CD4-positive, alpha-beta T cell treated with Interleukin-15 for 1 hour (primary cell): ENCODE measurements around the gene ADAM33.

Experiments
- DNase-seq: peaks from one replicate; pipeline ENCODE4 v3.0.0-alpha.2; 2020

ADAM33 gene

GRCh38 chr20:3663031-3663701, 18.6 kb downstream of the ADAM33 start, which contains the start of gene GFRA4:
GFRA4 (minus strand) TSS chr20:3663399; CDS start chr20:3663399, 0 bp downstream.
- no peak for DNase-seq

DNA sequence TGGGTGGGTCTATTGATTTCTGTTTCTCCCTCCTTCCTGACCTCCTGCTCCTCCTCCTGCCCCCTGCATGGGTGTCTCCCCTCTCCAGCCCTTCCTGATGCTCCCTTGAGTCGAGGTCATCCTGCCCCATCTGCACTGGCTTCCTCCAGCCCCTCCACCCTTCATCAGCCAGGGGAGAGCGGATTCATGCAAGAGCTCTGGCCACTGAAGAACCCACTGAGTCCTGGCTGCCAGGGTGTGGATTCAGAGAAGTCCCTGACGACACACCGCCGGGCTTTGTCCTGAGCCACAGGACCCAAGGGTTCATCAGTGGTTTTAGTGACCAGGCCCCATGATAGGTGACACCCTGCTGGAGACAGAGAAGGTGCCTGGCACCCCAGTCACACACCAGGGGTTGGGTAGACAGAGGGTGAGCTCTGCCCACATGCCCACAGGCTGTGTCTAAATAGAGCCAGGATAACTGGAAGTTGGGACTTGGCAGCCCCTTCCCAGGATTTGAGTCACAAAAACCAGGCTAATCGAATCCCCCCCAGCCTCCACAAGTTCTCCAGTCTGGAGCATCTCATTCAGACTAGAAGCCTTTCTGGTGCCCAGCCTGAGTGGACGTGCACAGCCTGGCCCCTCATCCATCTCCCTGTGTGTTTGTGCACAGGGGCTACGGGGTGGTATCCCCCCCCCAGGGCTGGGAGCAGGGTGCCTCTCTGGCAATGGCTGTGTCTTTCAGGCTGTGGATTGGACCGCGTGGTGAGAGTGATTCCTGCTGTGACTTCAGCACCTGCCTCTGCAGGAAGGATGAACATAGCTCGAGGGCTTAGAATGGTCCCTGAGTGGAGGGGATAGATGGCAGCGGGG, 19.8 kb downstream of the ADAM33 start:
- DNase-seq: no peak

DNA sequence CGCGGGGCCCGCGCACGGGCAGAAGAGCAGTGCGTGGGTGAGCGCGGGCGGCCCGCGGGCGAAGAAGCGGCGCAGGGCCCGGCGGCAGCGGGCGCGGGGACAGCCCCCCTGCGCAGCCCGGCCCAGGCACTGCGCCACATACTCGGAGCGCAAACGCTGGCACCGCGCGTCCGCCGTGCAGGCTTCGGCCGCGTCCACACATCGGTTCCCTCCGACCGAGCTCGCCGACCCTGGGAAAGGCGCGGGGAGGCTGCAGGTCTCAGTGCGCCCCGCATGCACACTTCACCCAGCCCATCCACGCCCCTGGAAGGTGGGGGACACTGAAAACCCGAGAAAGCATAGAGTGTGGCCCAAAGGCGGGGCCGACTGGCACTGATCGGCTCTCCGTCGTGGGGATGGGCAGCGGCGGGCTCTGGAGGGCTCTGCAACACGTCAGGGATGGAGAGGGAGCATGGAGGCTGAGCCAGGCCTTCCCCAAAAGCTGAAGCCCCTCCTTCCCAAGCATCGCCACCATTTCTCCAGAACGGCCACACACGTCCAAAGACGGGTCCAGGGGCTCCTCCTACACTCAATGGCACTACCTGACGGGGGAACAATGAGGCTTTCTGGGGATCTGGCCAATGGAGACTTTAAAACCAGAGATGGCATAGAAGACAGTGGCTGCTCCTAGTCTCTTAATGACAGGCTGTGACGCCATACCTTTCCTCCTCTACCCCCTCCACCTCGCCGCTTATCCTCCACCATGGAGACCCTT, 20.6 kb downstream of the ADAM33 start:
- no peak for DNase-seq

DNA sequence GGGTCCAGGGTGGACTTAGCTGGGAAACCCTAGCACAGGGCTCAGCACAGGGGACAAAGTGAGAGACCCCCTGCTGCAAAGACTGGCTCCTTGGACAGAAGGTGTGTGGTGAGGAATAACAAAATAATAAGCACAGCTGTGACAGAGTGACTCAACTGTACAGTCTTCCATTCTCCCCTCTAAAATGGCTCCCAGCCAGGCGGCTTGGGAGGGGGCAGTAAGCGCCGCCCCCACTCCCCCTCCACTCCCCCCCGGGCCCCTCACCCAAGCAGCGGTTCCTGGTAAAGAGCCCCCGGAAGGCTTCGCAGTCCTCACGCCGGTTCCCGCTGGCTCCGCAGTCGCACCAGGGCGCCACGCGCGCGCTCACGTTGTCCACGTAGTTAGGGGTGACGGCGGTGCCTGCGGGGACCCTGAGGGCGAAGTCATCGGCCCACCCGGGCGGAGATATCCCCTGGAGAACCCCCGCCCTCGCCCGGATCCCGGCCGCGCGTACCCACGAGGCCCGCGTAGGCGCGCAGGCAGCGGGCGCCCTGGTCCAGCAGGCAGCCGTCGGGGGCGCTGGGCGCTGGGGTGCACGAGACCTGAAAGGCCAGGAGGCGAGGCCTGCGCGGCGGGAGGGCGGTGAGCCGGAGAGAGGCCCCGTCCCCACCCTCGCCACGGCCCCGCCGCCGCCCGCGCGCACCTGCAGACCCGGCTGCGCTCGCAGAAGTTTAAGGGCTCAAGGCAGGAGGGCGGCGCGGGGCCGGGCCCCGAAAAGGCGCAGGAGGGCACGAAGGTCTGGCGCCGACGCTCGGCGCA, 21.3 kb downstream of the ADAM33 start:
- no peak for DNase-seq

DNA sequence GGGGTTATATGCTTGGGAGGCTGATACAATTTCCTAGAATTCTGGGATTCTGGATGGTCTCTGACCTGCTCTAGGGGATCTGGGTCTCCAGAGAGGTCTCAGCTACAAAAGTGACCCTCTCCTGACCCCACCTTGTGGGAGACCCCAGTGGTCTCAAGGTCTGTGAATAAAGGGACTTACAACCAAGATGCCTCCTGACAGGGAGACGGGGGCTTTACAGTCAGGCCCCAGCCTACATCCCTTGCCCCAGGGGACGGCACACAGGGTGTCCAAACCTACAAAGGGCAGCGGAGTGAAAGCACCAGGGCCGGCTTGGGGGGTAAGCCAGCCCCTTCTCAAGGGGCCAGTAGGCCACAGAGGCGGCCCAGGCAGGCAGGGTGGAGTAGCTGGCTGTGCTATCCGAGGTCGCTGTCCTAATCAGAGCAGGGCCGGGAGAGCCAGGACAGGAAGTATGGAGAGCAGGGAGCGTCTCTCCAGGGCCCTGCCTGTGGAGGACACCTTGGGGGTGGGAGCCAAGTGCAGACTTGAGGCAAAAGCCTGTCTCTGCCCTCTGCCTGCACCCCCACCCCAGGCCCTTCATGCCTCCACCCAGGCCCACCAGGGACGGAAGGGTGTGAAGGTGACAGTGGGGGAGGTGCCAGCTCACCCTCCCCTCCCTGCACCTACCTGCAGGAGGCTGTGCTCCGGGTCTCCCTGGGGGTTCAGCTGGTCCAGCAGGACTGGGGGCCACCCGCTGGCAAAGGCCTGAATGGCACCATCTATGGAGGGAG, 22.1 kb downstream of the ADAM33 start:
- DNase-seq: no peak

DNA sequence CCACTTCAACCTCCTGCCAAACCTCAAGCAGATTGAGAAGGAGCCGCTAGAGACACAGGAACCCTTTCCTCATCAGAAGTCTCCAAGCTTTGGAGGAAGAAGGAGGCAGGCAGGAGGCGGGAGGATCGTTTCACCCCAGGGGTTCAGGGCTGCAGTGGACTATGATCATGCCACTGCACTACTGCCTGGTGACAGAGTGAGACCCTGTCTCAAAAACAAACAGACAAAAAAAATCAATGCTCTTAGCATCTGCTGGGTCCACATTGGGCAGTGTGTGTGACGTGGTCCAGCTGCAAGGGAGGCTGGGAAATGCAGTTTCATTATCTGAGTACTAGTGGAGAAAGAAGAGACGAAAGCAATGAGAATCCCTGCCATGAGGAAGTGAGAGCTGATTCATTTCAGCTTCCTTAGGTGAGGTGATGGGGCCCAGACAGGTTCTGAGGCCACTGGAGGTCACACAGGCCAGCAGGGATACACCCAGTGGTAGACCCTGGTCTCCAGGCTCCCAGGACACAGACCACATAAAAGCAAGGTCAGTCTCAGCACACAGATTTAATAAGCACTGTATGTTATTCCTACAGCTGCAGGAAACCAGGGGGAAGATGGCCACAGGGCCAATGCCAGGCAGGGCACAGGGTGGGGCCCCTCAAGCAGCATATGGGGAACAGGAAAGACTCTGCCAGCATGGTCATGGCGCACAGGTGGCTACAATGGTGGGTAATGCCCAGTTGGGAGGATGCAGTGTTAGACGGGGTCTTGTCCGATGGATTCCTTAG, 22.9 kb downstream of the ADAM33 start:
- DNase-seq: no peak

DNA sequence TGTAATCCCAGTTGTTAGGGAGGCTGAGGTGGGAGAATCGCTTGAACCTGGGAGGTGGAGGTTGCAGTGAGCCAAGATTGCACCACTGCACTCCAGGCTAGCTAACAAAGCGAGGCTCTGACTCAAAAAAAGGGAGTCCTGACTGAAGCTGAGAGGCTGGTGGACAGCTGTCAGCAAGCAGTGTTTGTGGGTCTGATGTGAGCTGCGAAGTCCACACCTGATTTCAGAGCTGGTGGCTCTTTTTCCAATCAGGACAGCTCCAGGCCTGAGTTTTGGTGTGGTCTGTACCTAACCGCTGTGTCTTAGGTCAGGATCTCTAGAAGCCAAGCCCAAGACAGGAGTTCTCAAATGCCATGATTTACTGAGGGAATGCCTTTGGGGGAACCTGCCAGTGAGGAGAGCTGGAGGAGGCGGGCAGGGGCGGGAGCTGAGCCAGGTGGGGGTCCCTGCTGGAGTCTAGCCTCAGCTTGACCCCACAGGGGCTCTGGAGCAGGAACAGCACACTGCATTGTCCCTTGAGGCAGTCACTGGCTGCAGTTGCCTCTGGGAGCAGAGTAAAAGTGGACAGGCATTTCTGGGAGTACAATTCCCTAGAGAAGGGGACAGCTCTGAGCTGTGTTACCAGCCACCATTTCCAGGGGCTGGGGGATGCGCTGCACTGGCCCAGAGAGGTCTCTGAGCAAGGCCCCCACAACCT, 23.6 kb downstream of the ADAM33 start:
- no peak for DNase-seq

DNA sequence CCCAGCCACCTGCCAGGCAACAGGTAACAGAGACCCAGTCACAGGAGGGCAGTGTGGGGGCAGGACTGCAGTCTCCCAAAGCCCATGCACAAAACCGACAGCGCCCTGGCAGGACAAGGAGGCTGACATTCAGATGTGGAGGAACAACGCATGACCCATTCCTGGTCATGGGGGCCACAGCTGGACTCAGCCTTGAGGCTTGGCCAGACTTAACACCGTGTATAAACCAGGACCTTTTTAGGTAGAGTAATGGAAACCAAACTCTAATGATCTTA, 26.7 kb downstream of the ADAM33 start:
- no peak for DNase-seq

DNA sequence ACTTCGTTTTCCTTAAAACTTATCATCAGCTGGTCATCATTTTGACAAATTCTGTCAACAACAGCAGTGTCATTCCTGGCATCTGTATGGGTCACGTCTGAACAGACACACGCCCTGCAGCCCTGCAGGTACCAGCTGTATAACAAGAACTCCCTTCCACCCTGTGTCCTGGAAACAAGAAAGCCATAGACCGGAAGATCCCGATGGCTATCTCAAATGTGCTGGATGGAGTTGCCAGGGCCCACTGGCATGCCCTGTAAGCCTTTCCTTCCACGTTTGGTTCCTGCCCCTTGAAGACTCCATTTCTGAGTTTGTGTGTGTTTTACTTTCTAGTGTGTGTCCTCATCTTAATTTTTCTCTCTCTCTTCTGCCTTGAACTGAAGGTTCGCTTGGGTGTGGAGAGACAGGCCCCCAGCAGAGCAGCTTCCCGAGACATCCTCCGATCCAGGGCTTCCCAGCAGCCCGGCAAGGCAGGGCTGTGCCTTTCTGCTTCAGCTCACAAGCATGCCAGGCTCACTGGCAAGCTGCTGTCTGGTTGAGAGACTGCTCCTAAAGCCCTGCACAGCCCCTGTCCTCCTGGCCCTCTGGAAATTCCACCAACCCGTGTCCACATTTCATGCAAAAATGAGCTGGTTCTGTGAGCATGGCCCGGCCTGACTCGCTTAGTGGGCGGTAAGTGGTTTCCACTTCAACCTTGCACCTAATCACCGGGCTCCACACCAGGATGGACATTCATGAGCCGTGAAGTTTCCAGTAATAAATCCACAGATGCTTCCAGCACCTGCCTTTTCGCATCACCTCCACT, 27.3 kb downstream of the ADAM33 start:
- no peak for DNase-seq

GRCh38 chr20:3653921-3654320, 27.9 kb downstream of the ADAM33 start:
- DNase-seq: no peak

DNA sequence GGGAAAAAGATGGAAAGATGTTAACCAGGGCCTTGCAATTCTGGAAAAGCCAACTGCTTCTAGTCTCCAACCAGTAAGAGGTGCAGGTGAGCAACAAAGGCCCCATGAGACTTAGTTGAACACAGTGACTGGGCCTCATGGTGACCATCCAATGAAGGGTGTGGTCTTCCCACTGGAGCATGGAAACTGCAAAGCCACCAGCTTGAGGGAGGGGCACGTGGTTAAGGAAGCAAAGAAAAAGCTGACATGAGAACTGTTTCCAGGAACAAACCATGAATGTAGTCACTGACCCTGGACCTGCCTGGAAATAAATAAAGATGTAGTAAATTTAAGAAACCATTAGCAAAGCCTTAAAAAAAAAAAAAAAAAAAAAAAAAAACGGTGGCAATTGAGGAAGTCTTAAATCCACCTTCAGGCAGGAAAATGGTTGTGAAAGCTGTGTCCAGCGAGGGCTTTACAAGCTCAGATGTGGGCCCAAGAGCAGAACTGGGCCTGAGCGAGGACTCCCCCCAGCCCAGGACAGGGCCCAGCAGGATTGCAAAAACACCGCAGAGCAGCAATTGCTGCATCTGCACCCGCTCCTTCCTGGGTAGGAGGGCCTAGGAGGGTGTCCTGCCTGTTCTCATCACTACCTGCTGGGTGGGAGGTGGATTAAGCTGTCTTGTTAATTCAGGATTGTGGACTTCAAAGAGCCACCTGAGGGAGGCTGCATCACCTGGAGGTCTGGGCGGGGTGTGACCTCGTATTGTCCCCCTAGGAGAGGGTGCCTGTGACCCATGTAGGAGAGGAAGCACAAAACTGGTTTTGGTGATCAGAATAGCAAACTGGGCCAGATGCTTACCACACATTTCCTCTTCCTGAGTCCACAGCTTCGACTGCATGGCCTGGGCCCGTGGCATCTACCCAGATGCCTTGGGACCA, 28.9 kb downstream of the ADAM33 start:
- no peak for DNase-seq

DNA sequence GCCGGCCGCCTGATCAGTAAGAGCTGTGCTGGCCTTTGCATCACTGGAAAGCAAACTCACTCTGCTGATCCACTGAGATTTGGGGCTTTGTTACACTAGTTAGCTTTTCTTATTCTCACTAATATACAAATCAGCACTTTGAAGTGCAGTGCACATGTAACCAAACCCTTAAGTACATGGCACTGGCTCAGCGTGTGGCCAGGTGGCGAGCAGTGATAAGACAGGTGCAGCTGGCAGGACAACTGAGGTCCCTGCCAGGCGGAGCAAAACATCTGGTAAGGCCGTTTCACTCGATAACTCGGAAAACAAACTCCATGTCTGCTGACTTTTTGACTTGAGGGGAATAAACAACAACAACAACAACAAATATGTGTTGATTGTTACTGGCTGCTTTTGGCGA, 29.6 kb downstream of the ADAM33 start:
- DNase-seq: no peak

DNA sequence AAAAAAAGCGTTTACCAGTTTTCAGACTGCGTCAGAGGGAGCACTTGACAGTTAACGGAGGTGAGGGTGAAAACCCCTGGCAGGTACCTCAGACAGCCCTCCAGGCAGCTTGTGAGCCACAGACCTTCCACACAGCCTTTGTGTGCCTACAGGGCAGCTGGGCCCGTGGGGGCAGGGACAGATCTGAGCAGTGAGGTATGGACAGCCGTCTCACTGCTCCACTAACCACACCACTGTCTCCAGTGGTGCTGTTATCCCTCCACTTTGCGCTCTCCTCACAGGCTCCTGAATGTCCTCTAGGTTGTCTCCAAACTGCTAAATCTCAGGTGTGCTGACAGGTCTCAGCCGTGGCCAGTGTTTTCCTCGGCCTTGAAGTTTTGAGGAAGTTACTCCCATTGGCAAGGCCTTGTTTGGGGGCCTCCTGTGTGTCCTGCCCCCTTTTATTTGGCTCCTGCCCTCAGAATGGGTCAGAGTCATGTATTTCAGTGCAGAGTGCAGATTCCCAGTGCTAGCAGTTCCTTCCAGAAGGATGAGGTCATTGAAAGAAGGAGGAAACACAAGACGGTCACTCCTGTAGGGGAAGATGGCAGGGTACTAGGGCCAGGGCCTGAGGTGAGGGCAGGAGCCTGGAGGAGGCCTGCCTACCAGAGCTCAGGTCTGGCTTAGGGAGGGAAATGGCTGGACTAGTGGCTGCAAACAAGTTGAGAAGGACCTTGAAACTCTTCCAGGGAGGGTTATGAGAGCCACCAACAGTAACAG, 30.4 kb downstream of the ADAM33 start:
- no peak for DNase-seq

DNA sequence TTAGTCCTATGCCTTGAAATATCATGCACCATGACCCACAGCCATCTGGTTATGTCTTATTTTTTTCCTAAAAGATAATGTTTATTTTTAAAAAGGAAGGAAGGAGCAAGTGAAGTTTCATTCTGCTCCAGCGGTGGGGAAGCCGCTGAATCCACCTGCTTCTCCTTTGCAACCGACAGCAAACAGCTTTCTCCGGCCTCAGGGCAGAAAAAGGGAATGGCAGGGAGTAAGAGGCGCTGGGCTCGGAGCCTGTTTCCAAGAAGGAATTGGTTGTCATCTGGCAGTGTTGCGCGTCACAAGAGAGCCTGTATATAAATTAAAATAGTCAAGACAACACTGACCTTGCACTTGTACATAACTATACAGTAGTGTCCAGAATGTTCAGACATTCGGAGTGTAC, 32.9 kb downstream of the ADAM33 start:
- DNase-seq: no peak

GRCh38 chr20:3647473-3647872, 34.3 kb downstream of the ADAM33 start:
- DNase-seq: no peak

- no peak for DNase-seq
These were observed 35.2 kb downstream of the ADAM33 start for GRCh38 chr20:3646651-3647050.

DNA sequence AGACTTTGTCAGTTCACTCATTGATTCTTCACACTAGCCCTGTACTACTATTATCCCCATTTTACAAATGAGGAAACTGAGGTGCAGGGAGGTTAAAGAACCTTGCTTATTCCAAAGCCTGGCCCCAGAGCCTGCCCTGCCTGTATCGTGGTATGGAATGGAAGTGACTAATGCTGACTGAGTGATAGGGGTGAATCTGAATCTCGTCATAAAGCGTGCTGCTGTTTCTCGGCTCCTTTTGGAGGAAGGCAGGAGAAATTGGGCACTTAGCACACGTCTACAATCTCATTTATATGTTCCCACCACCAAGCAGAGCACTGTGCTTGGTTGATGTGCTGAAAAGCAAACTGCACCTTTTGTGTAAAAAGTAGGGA, 35.8 kb downstream of the ADAM33 start:
- no peak for DNase-seq
